Astrocyte (in vitro differentiated cells and primary cell): ENCODE data around the gene TAS1R1. TPM values are rescaled to one million over a fixed set of nuclear protein-coding genes. Genes with fewer than 3 reads are reported as not detected.

Experiments used
- DNase-seq: peaks from one replicate; pipeline ENCODE4 v3.0.0-alpha.2; 2010; ENCODE audit warnings: low read depth
- FAIRE-seq: peaks from 2 replicates; lab custom pipeline; 2011; peaks lifted over from hg19 to GRCh38; lab: Jason Lieb, UNC
- H2AFZ ChIP-seq: 2 replicates; pipeline ENCODE4 v1.6.0; 2012; ENCODE audit warnings: low read depth, low read length, inconsistent platforms
- H3K27ac ChIP-seq: 2 replicates; pipeline ENCODE4 v1.5.1; 2011; ENCODE audit warnings: low read depth, low read length, inconsistent platforms
- H3K27me3 ChIP-seq: 2 replicates; pipeline ENCODE4 v1.6.0; 2011; ENCODE audit warnings: low read length, inconsistent platforms; ENCODE audit not compliant: insufficient read depth
- H3K36me3 ChIP-seq: 2 replicates; pipeline ENCODE4 v1.5.1; 2011; ENCODE audit warnings: low read length, inconsistent platforms; ENCODE audit not compliant: insufficient read depth
- H3K4me1 ChIP-seq: 2 replicates; pipeline ENCODE4 v1.5.1; 2011; ENCODE audit warnings: low read length, inconsistent platforms; ENCODE audit not compliant: insufficient read depth
- H3K4me2 ChIP-seq: 2 replicates; pipeline ENCODE4 v1.6.0; 2012; ENCODE audit warnings: low read length, inconsistent platforms
- H3K4me3 ChIP-seq: 2 replicates; pipeline ENCODE4 v1.5.1; 2011; ENCODE audit warnings: low read depth, mild to moderate bottlenecking, low read length, inconsistent platforms; ENCODE audit not compliant: insufficient read depth
- H3K79me2 ChIP-seq: 2 replicates; pipeline ENCODE4 v1.6.0; 2012; ENCODE audit warnings: mild to moderate bottlenecking, low read length, inconsistent platforms; ENCODE audit not compliant: insufficient read depth
- H3K9ac ChIP-seq: 2 replicates; pipeline ENCODE4 v1.6.0; 2012; ENCODE audit warnings: mild to moderate bottlenecking, low read length, inconsistent platforms
- H3K9me3 ChIP-seq: 2 replicates; pipeline ENCODE4 v1.5.1; 2012; ENCODE audit warnings: low read depth, mild to moderate bottlenecking, low read length, inconsistent platforms; ENCODE audit not compliant: insufficient read depth
- H4K20me1 ChIP-seq: 2 replicates; pipeline ENCODE4 v1.6.0; 2012; ENCODE audit warnings: low read length, inconsistent platforms; ENCODE audit not compliant: insufficient read depth
- H3K27ac Mint-ChIP-seq: one replicate; pipeline ENCODE4 v1.8.0; 2021; ENCODE audit warnings: mild to moderate bottlenecking, mixed read lengths; ENCODE audit not compliant: unreplicated experiment
- H3K27me3 Mint-ChIP-seq: one replicate; pipeline ENCODE4 v1.8.0; 2021; ENCODE audit warnings: low read depth, mixed read lengths; ENCODE audit not compliant: unreplicated experiment
- H3K36me3 Mint-ChIP-seq: one replicate; pipeline ENCODE4 v1.8.0; 2021; ENCODE audit warnings: low read depth, mixed read lengths; ENCODE audit not compliant: unreplicated experiment
- H3K4me1 Mint-ChIP-seq: one replicate; pipeline ENCODE4 v1.8.0; 2021; ENCODE audit warnings: low read depth, mixed read lengths; ENCODE audit not compliant: unreplicated experiment
- H3K4me3 Mint-ChIP-seq: one replicate; pipeline ENCODE4 v1.8.0; 2021; ENCODE audit warnings: mild to moderate bottlenecking, moderate library complexity, mixed read lengths; ENCODE audit not compliant: unreplicated experiment
- H3K9me3 Mint-ChIP-seq: one replicate; pipeline ENCODE4 v1.8.0; 2021; ENCODE audit warnings: mild to moderate bottlenecking, mixed read lengths; ENCODE audit not compliant: unreplicated experiment
- EZH2 ChIP-seq: IDR thresholded peaks from 2 replicates; pipeline ENCODE4 v1.6.1; 2012; ENCODE audit warnings: mild to moderate bottlenecking, low read length, inconsistent platforms; ENCODE audit not compliant: insufficient read depth
- total RNA-seq: library from RNA; stranded (reverse); gene quantifications from 2 replicates; pipeline ENCODE4 v1.2.1, GENCODE V29; 2021
- TF ChIP-seq, protein P1 (sequence below): IDR thresholded peaks from 2 replicates; pipeline ENCODE4 v1.5.1; 2011; ENCODE audit warnings: low read depth, mild to moderate bottlenecking, inconsistent platforms, low read length, moderate library complexity; ENCODE audit not compliant: insufficient read depth

Gene TAS1R1
- total RNA-seq, 1 donor from 2014 or later: not detected

DNA sequence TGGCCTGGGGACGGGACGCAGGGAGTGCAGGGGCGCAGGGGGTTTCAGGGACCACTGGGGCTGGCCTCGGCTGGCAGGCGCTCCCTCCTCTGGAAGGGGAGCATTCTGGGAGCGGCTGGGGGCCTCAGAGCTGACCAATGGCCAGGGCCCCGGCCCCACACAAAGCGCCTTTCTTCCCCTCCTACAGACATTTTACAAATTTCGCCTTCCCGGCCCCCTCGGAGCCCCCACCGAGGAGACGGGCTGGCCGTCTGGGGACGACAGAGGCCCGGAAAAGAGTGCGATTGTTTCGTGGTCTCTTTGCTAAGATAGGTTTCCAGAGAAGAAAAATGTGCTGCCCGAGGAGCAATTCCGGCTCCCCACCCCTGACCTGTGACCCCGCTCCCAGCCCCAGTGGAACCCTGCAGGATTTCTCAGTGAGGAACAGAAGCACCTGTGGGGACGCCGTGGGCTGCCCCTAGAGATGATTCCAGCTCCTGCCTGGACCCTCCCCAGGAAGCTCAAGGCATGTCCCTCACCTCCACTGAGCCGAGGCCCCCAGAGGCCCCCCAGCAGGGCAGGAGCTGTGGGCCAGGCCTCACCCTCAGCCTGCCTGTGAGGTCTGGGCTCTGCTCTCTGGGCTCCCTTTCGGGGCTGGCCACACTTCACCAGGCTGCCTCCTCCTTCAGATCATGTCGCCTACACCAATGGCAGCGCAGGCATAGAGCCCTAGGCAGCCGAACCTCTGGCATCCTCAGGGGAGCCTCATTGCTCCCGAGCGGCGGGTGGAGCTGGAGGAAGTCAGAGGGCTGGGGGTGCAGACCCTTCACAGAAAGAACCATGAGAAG, 48.7 kb upstream of the TAS1R1 start:
- no peak for FAIRE-seq
- peaks cover 2% of the 10 kb centered on the region for H3K27me3 ChIP-seq
- H3K4me1 Mint-ChIP-seq: no peaks in the 10 kb centered on the region
- H3K27me3 Mint-ChIP-seq: peaks cover 17% of the 10 kb centered on the region
- H3K9me3 Mint-ChIP-seq: no peaks in the 10 kb centered on the region
- no peaks in the 10 kb centered on the region for H3K36me3 Mint-ChIP-seq
- H3K4me3 ChIP-seq: no peak overlapping the region
- no peak overlapping the region for H3K27ac Mint-ChIP-seq
- H3K9ac ChIP-seq: no peak overlapping the region
- no peak overlapping the region for H3K4me3 Mint-ChIP-seq
- H3K4me2 ChIP-seq: no peak overlapping the region
- no peak overlapping the region for H2AFZ ChIP-seq
- no peaks in the 10 kb centered on the region for H3K9me3 ChIP-seq
- no peaks in the 10 kb centered on the region for H3K79me2 ChIP-seq
- TF ChIP-seq EZH2: no peak
- TF ChIP-seq, protein P1, sequence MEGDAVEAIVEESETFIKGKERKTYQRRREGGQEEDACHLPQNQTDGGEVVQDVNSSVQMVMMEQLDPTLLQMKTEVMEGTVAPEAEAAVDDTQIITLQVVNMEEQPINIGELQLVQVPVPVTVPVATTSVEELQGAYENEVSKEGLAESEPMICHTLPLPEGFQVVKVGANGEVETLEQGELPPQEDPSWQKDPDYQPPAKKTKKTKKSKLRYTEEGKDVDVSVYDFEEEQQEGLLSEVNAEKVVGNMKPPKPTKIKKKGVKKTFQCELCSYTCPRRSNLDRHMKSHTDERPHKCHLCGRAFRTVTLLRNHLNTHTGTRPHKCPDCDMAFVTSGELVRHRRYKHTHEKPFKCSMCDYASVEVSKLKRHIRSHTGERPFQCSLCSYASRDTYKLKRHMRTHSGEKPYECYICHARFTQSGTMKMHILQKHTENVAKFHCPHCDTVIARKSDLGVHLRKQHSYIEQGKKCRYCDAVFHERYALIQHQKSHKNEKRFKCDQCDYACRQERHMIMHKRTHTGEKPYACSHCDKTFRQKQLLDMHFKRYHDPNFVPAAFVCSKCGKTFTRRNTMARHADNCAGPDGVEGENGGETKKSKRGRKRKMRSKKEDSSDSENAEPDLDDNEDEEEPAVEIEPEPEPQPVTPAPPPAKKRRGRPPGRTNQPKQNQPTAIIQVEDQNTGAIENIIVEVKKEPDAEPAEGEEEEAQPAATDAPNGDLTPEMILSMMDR: no peak
- H4K20me1 ChIP-seq: no peaks in the 10 kb centered on the region
- H3K36me3 ChIP-seq: no peaks in the 10 kb centered on the region
- no peak overlapping the region for H3K27ac ChIP-seq
- no peak for DNase-seq
- no peaks in the 10 kb centered on the region for H3K4me1 ChIP-seq

DNA sequence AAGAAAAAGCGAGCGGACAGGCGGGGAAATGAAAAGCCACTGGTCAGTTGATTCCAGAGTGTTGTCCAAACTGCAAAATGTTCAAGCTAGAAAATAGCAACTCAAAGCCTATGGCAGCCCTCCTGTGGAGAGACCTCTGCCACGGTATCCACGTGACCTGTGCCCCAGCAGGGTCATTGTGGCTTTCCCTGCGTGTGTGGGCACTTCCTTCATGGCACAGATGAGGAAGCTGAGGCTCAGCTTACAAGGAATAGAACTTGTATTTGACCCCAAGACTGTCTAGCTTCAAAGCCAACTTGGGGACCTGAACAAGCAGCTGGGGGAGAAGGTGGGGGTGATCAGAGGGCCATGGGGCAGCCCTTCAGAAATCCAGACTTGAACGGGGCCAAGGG, 48.1 kb upstream of the TAS1R1 start:
- FAIRE-seq: no peak
- H3K36me3 Mint-ChIP-seq: no peaks in the 10 kb centered on the region
- H3K27me3 Mint-ChIP-seq: peaks cover 14% of the 10 kb centered on the region
- Histone ChIP-seq H3K4me2 (no peak overlapping the region), H2AFZ (no peak overlapping the region), H3K36me3 (no peaks in the 10 kb centered on the region), H3K27me3 (peaks cover 2% of the 10 kb centered on the region), H3K9me3 (no peaks in the 10 kb centered on the region), H3K9ac (no peak overlapping the region), H3K79me2 (no peaks in the 10 kb centered on the region), H3K4me1 (no peaks in the 10 kb centered on the region), H3K27ac (no peak overlapping the region), H4K20me1 (no peaks in the 10 kb centered on the region), H3K4me3 (no peak overlapping the region)
- TF ChIP-seq EZH2: no peak
- TF ChIP-seq, protein P1: no peak
- H3K4me1 Mint-ChIP-seq: no peaks in the 10 kb centered on the region
- no peak for DNase-seq
- H3K4me3 Mint-ChIP-seq: no peak overlapping the region
- H3K9me3 Mint-ChIP-seq: no peaks in the 10 kb centered on the region
- peak overlapping the region; percentile 18 for H3K27ac Mint-ChIP-seq

DNA sequence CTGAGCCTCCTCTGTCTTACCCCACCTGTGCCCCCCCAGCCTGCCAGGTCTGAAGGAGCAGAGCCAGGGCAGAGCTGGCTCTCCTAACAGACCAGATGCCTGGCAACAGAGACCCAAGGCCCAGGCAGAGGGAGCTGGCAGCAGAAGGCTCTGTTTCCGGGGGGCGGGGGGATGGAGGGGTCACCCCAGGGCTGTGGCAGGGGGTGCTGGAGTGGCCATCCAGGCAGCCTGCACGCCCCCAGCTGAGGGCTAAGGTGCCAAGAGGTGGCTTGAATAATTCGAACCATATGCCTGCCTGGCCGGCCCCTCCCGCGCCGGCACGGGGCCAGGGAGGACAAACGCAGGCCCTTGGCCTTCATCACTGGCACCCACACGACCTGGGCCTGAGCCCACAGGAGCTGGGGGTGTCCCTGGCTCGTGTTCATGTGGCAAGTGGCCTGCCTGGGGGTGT, 47.6 kb upstream of the TAS1R1 start:
- no peak overlapping the region for H3K27ac ChIP-seq
- H3K4me1 Mint-ChIP-seq: no peaks in the 10 kb centered on the region

More for the DNA sequence above, 47.6 kb upstream of the TAS1R1 start:
- H2AFZ ChIP-seq: no peak overlapping the region
- no peak overlapping the region for H3K4me3 ChIP-seq
- Mint-ChIP-seq H3K9me3 (no peaks in the 10 kb centered on the region), H3K36me3 (no peaks in the 10 kb centered on the region), H3K27ac (no peak overlapping the region), H3K27me3 (peaks cover 11% of the 10 kb centered on the region), H3K4me3 (no peak overlapping the region)
- DNase-seq (no peak), FAIRE-seq (no peak)
- H3K79me2 ChIP-seq: no peaks in the 10 kb centered on the region
- H3K9ac ChIP-seq: no peak overlapping the region
- H3K4me1 ChIP-seq: no peaks in the 10 kb centered on the region
- no peaks in the 10 kb centered on the region for H3K36me3 ChIP-seq
- no peak overlapping the region for H3K4me2 ChIP-seq
- no peaks in the 10 kb centered on the region for H4K20me1 ChIP-seq
- TF ChIP-seq, protein P1: no peak
- TF ChIP-seq EZH2: no peak
- no peaks in the 10 kb centered on the region for H3K27me3 ChIP-seq
- no peaks in the 10 kb centered on the region for H3K9me3 ChIP-seq
